GM12864 (cell line): ENCODE measurements around the gene ARMH1.
A peak's percentile ranks its signal among the peaks of the same experiment; 100 is the strongest.

ENCODE experiments used
- DNase-seq: peaks from one replicate; pipeline ENCODE4 v3.0.0-alpha.2; 2011; ENCODE audit warnings: low read depth
- H3K4me3 ChIP-seq: 2 replicates; pipeline ENCODE4 v1.5.1; 2011; ENCODE audit warnings: mild to moderate bottlenecking, low read depth, low read length, control low read depth
- CTCF ChIP-seq: IDR thresholded peaks from 2 replicates; pipeline ENCODE4 v1.5.1; 2011; ENCODE audit warnings: low read depth, mild to moderate bottlenecking, moderate library complexity, low read length, control low read depth, inconsistent platforms; ENCODE audit errors: missing control alignments

Gene ARMH1

GRCh38 chr1:44650159-44650831 lies 24.2 kb upstream of the ARMH1 start:
- TF ChIP-seq CTCF: no peak
- no peak for DNase-seq
- no peak overlapping the region for H3K4me3 ChIP-seq

GRCh38 chr1:44651069-44651468 lies 23.4 kb upstream of the ARMH1 start:
- no peak for DNase-seq
- H3K4me3 ChIP-seq: no peak overlapping the region
- no peak for TF ChIP-seq CTCF

- TF ChIP-seq CTCF: peak; percentile 99
- no peak for DNase-seq
- H3K4me3 ChIP-seq: no peak overlapping the region
These were observed 21.9 kb upstream of the ARMH1 start for GRCh38 chr1:44652445-44653106.

GRCh38 chr1:44653107-44653964 lies 21.2 kb upstream of the ARMH1 start:
- no peak for DNase-seq
- TF ChIP-seq CTCF: no peak
- no peak overlapping the region for H3K4me3 ChIP-seq

- no peak for TF ChIP-seq CTCF
- no peak for DNase-seq
- H3K4me3 ChIP-seq: no peak overlapping the region
These were observed 19.8 kb upstream of the ARMH1 start for GRCh38 chr1:44654621-44655187.

- no peak overlapping the region for H3K4me3 ChIP-seq
- no peak for DNase-seq
- peak; percentile 80 for TF ChIP-seq CTCF
These were observed 18.9 kb upstream of the ARMH1 start for GRCh38 chr1:44655609-44656008.
